HG03280 (cell line): ENCODE data around the gene ANAPC10.
A peak's percentile ranks its signal among the peaks of the same experiment; 100 is the strongest.

Experiments
- ATAC-seq: cut with Tn5 transposase; IDR thresholded peaks from one replicate; pipeline ENCODE4 v1.9.1; 2021; ENCODE audit warnings: mild to moderate bottlenecking, moderate library complexity; ENCODE audit not compliant: unreplicated experiment

Gene ANAPC10

DNA sequence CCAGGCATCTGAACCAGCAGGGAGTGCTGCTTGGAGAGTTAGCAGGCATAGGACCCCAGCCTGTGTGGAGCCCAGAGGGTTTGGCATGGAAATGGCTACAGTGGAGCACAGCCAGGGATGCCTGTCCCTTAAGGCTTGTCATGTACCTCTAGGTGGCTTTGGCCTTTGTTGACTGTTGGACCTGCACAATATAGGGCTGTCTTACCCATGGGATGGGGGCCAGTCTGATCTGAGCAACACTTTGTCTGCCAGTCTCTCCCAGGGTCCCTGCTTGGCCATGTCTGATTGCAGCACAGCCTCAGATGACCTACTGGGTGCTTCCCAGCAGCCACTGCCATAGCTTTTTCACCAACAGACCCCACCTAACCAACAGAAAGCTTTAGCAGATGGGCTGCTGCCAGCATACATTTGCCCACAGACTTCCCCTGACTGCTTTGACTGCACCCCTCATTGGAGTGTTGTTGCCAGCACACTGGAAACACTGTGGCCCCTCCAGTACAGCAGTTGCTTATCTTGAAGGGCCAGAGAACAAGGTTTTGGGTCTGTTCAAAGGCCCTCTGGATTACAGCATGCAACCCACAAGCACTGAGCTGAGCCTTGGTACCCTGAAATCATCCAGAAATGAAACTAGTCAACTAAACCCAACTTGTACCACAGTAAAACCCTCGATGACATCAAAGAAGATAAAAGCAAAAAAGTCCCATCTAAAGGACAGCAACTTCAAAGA lies 22.1 kb downstream of the ANAPC10 start:
- ATAC-seq, result no peak

DNA sequence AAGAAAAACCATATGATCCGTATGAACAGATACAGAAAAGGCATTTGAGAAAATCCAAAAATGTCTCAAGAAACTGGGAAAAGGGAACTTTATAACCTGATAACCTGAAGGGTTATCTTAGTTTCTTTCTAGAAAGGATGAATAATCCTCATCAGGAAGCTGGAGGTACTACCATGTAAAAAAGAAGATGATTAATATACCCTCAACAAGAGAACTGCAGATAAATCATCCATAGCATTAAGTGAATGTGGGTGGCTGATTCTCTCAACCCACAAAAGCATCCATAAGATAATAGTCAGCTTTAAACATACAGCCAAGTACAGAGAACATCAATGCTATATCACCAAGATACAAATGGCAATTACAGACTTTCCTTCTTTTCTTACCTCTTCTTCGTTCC lies 26.4 kb downstream of the ANAPC10 start:
- ATAC-seq, result no peak

GRCh38 chr4:145069361-145069760 lies 28.6 kb downstream of the ANAPC10 start:
- no peak for ATAC-seq

- no peak for ATAC-seq
Measured at GRCh38 chr4:145066063-145066501, 31.9 kb downstream of the ANAPC10 start.

DNA sequence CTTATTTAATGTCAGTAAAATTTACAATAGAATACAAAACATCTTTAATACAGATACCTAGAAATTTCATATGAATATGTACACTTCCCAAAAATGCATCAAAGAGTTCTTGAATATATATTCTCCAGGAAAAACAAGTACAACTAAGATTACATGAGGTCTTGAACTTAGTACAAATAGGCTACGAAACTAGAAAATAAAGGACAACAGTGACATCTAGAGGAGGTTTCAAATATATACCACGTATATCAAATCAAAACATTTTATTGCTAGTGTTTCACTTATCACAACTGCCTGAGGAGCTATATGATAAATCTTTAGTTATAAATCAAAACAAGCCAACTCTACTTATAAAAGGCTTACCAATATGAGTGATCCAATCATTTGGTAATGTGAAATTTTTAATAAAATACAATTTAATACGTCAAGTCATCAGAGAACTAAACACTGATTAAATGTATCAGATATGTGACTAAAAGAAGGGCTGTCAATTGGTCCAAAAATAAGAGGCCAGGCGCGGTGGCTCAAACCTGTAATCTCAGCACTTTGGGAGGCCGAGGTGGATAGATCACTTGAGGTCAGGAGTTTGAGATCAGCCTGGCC lies 36.6 kb downstream of the ANAPC10 start:
- ATAC-seq, result peak; percentile 76

DNA sequence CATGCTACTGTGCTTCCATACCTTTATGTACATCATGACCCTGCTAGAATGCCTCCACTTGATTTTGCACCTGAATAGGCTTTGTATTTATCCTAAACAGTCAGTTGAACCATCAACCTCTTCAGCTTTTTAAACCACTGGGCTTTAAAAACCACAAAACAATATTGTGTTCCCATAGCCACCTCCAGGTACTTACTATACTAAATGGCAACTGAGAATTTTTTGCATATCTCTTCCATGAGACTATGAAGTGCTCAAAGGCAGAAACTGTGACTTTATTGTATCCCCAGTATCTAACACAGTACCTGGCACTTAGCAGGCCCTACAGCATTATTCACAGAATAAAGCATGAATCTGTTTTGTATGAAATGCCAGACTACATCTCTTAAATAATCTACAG lies 39.7 kb downstream of the ANAPC10 start:
- no peak for ATAC-seq

- ATAC-seq, result no peak
Measured at GRCh38 chr4:145056325-145057130, 41.5 kb downstream of the ANAPC10 start.

DNA sequence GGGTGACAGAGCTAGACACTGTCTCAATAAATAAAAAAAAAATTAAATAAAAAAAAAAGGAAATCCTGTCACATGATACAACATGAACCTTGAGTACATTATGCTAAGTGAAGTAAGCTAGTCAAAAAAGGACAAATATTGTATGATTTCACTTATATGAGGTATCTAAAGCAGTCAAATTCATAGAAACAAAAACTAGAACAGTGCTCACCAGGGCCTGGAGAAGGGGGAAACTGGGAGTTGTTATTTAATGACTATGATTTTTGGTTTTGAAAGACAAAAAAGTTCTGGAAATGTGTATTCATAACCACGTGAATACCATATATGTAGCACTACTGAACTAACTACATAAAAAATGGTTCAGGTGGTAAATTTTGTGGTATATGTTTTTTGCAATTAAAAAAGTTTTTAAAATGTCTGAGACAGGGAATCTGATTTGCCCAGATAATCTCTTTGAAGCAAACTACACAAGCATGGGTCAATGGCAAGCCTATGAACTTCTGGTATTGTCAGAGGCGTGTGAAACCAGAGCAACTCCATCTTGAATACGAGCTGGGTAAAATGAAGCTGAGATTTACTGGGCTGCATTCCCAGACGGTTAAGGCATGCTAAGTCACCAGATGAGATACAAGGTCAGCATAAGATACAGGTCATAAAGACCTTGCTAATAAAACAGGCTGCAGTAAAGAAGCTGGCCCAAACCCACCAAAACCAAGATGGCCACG lies 42.3 kb downstream of the ANAPC10 start:
- ATAC-seq, result no peak

- no peak for ATAC-seq
Measured at GRCh38 chr4:145049241-145049640, 48.8 kb downstream of the ANAPC10 start.

DNA sequence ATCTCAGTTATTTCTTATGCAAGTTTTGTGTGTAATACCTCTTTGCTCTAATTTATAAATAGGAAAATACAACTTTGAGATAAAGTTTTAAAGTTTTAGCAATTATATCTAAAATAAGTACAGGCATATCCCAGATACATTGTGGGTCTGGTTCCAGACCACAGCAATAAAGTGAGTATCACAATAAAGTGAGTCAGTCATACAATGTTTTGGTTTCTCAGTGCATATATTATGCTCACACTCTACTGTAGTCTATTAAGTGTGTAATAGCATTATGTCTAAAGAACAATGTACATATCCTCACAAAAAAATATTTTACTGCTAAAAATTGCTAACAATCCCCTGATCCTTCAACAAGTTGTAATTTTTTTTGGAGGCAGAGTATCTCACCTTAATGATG lies 49.2 kb downstream of the ANAPC10 start:
- ATAC-seq, result no peak

- no peak for ATAC-seq
Measured at GRCh38 chr4:145047151-145047550, 50.8 kb downstream of the ANAPC10 start.

DNA sequence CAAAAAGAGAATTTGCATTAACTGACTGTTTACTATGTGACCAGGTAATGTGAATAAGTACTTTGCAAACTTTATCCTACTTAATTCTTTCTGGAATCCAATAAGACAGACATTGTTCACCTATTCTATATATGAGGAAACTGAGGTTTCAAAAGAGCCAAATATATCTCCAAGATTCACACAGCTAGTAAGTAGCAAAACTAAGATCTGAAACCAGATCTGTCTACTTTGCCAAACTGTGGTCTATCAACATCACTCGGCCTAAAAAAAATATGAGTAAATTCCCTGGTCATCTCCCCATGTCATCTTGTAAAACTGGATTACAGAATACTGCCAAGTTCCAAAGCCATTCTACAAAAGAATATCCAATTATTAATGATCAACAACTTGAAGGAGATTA lies 52.8 kb downstream of the ANAPC10 start:
- ATAC-seq, result peak; percentile 38

GRCh38 chr4:145044341-145044740 lies 53.7 kb downstream of the ANAPC10 start:
- ATAC-seq, result no peak

GRCh38 chr4:145043306-145043705 lies 54.7 kb downstream of the ANAPC10 start:
- no peak for ATAC-seq

GRCh38 chr4:145042601-145043285 lies 55.3 kb downstream of the ANAPC10 start:
- ATAC-seq, result no peak

- peak; percentile 89 for ATAC-seq
Measured at GRCh38 chr4:145041378-145041777, 56.6 kb downstream of the ANAPC10 start.

GRCh38 chr4:145035494-145036136 lies 62.4 kb downstream of the ANAPC10 start:
- ATAC-seq, result no peak

GRCh38 chr4:145034727-145035211 lies 63.2 kb downstream of the ANAPC10 start:
- ATAC-seq, result no peak

- ATAC-seq, result peak; percentile 59
Measured at GRCh38 chr4:145019346-145019745, 78.7 kb downstream of the ANAPC10 start.

DNA sequence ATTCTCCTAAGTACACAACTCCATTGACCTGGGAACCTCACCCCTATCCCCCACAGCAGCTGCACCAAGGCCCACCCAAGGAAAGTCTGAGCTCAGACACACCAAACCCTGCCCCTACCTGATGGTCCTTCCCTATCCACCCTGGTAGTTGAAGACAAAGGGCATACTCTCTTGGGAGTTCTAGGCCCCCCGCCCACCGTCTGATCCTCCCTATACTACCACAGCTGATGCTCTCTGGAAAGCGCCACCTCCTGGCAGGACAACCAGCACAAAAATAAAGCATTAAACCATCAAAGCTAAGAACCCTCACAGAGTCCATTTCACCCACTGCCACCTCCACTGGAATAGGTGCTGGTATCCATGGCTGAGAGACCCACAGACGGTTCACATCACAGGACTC lies 83.6 kb downstream of the ANAPC10 start:
- ATAC-seq, result no peak
